ENCODE measurements around the gene HOXD11.

DNA sequence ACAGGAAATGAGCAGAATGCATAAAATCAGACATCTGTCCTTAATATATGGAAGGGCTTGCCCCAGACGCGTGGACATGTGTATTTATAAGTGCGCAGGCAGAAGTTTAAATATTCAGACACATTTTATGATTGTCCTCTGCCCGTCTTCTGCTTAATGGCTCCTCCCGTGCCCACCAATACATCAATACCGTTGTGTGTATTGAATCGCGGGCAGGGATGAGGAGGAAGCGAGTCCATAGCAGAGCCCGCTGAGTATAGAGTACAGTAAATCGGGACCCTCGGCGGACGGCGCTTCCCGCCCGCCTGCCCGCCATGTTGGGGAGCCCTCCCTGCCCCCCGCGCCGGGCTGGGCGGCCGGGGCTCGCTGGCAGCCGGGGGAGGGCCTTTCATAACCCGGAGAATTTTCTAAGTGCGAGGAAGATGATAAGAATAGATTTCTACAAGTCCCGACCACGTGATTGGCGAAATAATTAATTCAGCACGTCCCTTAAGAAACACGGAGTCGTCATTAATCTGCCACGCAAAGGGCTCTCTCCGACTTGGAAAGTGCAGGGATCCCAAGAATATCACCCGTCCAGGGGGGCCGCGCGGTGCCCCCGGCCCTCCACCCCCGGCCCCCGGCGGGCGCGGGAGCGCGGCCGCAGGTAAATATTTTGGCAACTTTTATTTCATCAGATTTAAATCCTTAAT lies 49.9 kb downstream of the HOXD11 start, which contains the start of gene HOXD3:
- TF ChIP-seq, protein P1, sequence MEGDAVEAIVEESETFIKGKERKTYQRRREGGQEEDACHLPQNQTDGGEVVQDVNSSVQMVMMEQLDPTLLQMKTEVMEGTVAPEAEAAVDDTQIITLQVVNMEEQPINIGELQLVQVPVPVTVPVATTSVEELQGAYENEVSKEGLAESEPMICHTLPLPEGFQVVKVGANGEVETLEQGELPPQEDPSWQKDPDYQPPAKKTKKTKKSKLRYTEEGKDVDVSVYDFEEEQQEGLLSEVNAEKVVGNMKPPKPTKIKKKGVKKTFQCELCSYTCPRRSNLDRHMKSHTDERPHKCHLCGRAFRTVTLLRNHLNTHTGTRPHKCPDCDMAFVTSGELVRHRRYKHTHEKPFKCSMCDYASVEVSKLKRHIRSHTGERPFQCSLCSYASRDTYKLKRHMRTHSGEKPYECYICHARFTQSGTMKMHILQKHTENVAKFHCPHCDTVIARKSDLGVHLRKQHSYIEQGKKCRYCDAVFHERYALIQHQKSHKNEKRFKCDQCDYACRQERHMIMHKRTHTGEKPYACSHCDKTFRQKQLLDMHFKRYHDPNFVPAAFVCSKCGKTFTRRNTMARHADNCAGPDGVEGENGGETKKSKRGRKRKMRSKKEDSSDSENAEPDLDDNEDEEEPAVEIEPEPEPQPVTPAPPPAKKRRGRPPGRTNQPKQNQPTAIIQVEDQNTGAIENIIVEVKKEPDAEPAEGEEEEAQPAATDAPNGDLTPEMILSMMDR (IDR thresholded peaks at IDR 0.05): no peak
- TF ChIP-seq POLR2A (IDR thresholded peaks at IDR 0.05): no peak

All from upper lobe of left lung (tissue), 4 donors.